A549 (cell line): ENCODE results near the gene CPT1A.

Source experiments
- CHD2 ChIP-seq: fragments of 150-350 bp; IDR thresholded peaks from 2 replicates; pipeline ENCODE4 v1.6.1; 2014; ENCODE audit warnings: low read length; ENCODE audit not compliant: partially characterized antibody
- CTCF ChIP-seq: fragments of >200 bp; sonication (Bioruptor Twin); formaldehyde crosslinking; IDR thresholded peaks from 3 replicates; pipeline ENCODE4 v1.5.1; 2016
- FOSB ChIP-seq: fragments of 250-450 bp; sonication (Bioruptor Pico); IDR thresholded peaks from 2 replicates; pipeline ENCODE4 v1.5.0; 2020; ENCODE audit warnings: mild to moderate bottlenecking, moderate library complexity
- HOXB13 ChIP-seq: fragments of 250-450 bp; sonication (Bioruptor Pico); IDR thresholded peaks from 2 replicates; pipeline ENCODE4 v1.5.0; 2020; ENCODE audit warnings: low read depth, mild to moderate bottlenecking, moderate library complexity
- MYC ChIP-seq: IDR thresholded peaks from 2 replicates; pipeline ENCODE4 v1.6.1; 2012; ENCODE audit warnings: mild to moderate bottlenecking, inconsistent platforms, low read length, improper control_type of control experiment, borderline replicate concordance
- POLR2A ChIP-seq: IDR thresholded peaks from 2 replicates; pipeline ENCODE4 v1.6.1; 2012; ENCODE audit warnings: mild to moderate bottlenecking, low read length
- REST ChIP-seq: fragments of 200-600 bp; sonication (generic); IDR thresholded peaks from 2 replicates; pipeline ENCODE4 v1.6.1; 2016; ENCODE audit warnings: antibody characterized with exemption, mild to moderate bottlenecking, moderate library complexity

- no peak for TF ChIP-seq REST
- no peak for TF ChIP-seq FOSB (CRISPR knock-in tag)
- no peak for TF ChIP-seq POLR2A
- no peak for TF ChIP-seq CTCF
- no peak for TF ChIP-seq CHD2
- TF ChIP-seq MYC, result no peak
- no peak for TF ChIP-seq HOXB13 (CRISPR knock-in tag)
Measured at GRCh38 chr11:68842427-68843051, 823 bp upstream of the CPT1A start.
